Measurements from ENCODE around the gene DNAJB2. TPM values are rescaled to one million over a fixed set of nuclear protein-coding genes. Genes with fewer than 3 reads are reported as not detected.

DNAJB2 gene
- total RNA-seq, 4 donors from 2014 or later, result 125 to 152 (median 140) TPM

DNA sequence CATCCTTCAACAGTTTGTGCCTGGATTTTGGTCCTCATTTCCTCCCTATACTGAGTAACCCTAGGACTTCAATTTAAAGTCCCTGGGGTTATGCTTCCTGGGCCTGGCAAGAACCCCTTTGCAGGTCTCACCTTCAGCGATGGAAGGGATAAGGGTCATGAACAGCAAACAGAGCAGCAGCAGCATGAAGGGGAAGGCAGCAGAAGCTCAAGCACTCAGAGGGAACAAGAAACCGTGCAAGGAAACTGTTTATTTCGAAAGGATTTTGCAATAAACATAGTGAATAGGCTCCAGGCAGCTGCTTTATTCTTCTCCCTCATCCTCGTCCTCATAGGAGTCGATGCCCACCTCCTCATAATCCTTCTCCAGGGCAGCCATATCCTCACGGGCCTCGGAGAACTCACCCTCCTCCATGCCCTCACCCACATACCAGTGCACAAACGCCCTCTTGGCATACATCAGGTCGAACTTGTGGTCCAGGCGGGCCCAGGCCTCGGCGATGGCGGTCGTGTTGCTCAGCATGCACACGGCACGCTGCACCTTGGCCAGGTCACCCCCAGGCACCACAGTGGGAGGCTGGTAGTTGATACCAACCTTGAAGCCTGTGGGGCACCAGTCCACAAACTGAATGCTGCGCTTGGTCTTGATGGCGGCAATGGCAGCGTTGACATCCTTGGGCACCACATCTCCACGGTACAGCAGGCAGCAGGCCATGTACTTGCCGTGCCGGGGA is 29.0 kb upstream of the DNAJB2 start:
- no peak for DNase-seq (ENCODE audit: low spot score in 2 of 2)
- intact Hi-C loops (cut with DNase I; ENCODE audit: low total_unique reads), result no loop called here
- 50 to 57% methylated on average over 18 to 22 of the region's 22 CpGs for WGBS, 2 donors
- TF ChIP-seq, protein P1, sequence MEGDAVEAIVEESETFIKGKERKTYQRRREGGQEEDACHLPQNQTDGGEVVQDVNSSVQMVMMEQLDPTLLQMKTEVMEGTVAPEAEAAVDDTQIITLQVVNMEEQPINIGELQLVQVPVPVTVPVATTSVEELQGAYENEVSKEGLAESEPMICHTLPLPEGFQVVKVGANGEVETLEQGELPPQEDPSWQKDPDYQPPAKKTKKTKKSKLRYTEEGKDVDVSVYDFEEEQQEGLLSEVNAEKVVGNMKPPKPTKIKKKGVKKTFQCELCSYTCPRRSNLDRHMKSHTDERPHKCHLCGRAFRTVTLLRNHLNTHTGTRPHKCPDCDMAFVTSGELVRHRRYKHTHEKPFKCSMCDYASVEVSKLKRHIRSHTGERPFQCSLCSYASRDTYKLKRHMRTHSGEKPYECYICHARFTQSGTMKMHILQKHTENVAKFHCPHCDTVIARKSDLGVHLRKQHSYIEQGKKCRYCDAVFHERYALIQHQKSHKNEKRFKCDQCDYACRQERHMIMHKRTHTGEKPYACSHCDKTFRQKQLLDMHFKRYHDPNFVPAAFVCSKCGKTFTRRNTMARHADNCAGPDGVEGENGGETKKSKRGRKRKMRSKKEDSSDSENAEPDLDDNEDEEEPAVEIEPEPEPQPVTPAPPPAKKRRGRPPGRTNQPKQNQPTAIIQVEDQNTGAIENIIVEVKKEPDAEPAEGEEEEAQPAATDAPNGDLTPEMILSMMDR (IDR thresholded peaks at IDR 0.05), result no peak
- TF ChIP-seq POLR2A (IDR thresholded peaks at IDR 0.05), result no peak
- no peak overlapping the region for H3K4me3 ChIP-seq (ENCODE audit: low read depth, poor library complexity, severe bottlenecking)

DNA sequence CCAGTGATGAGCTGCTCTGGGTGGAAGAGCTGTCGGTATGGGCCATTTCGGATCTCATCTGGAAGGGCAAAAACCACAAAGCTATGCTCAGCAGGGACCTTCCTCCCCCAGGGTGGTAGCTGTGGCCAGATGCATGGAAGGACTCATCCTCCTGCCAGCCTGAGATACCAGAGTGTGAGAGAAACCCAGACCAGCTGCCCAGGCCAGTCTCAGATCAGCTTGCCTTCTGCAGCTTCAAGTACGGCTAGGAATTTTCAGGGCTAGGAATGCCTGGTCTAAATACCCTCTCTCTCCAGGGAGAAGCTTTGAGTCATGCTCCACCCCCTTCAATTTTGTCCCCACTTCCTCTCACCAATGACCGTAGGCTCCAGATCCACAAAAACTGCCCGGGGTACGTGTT is 27.5 kb upstream of the DNAJB2 start:
- intact Hi-C loops (cut with DNase I; ENCODE audit: low total_unique reads), result no loop called here
- DNase-seq (ENCODE audit: low spot score in 2 of 2), result no peak
- 63 to 71% methylated on average over 6 of the region's 6 CpGs for WGBS, 2 donors
- no peak overlapping the region for H3K4me3 ChIP-seq (ENCODE audit: low read depth, poor library complexity, severe bottlenecking)
- TF ChIP-seq POLR2A (IDR thresholded peaks at IDR 0.05), result no peak
- TF ChIP-seq, protein P1 (IDR thresholded peaks at IDR 0.05), result no peak

- DNase-seq (ENCODE audit: low spot score in 2 of 2), result no peak
- WGBS, 2 donors, result 35 to 43% methylated on average over 5 of the region's 5 CpGs
- TF ChIP-seq POLR2A (IDR thresholded peaks at IDR 0.05), result no peak
- TF ChIP-seq, protein P1 (IDR thresholded peaks at IDR 0.05), result no peak
- intact Hi-C loops (cut with DNase I; ENCODE audit: low total_unique reads), result no loop called here
- no peak overlapping the region for H3K4me3 ChIP-seq (ENCODE audit: low read depth, poor library complexity, severe bottlenecking)
Observed at GRCh38 chr2:219252084-219252483, 27.1 kb upstream of the DNAJB2 start.

DNA sequence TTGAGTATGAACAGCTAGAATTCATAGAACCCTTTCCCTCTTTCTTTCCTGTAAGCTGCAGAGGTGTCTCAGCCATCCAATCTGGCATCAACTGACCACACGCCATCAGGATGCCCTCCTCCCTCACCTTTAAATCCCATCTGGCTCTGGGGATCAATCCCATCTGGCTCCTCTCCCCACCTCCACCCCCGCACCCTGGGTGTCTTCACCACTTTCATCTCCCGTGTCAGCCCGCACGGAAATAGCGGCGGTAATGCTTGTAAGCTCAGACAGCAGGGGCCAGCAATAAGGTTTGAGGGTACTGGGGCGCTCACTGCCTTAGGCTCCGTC is 26.6 kb upstream of the DNAJB2 start:
- 6 to 11% methylated on average over 7 to 9 of the region's 9 CpGs for WGBS, 2 donors
- intact Hi-C loops (cut with DNase I; ENCODE audit: low total_unique reads), result no loop called here
- H3K4me3 ChIP-seq (ENCODE audit: low read depth, poor library complexity, severe bottlenecking), result peak overlapping the region; percentile 57
- DNase-seq (ENCODE audit: low spot score in 2 of 2), result no peak
- TF ChIP-seq, protein P1 (IDR thresholded peaks at IDR 0.05), result no peak
- TF ChIP-seq POLR2A (IDR thresholded peaks at IDR 0.05), result no peak

GRCh38 chr2:219252900-219253752 is 26.0 kb upstream of the DNAJB2 start, which contains the start of gene TUBA4B:
TSS of gene TUBA4B (plus strand) at chr2:219253243. CDS start at chr2:219253408, 165 bp downstream.
- WGBS, 2 donors, result 1 to 3% methylated on average over 33 to 44 of the region's 49 CpGs
- TF ChIP-seq, protein P1 (IDR thresholded peaks at IDR 0.05), result no peak
- no peak for TF ChIP-seq POLR2A (IDR thresholded peaks at IDR 0.05)
- intact Hi-C loops (cut with DNase I; ENCODE audit: low total_unique reads), result no loop called here
- DNase-seq (ENCODE audit: low spot score in 2 of 2), result peak in 1 of 2 donors; percentile 89
- peak within 1 kb of the TSS; percentile 57 for H3K4me3 ChIP-seq (ENCODE audit: low read depth, poor library complexity, severe bottlenecking)

All from lower leg skin (tissue), 4 donors.